ENCODE data around the gene MSRB2. TPM values are rescaled to one million over a fixed set of nuclear protein-coding genes. Genes with fewer than 3 reads are reported as not detected.

Gene MSRB2
- total and polyA plus RNA-seq, 2 of the 8 experiments (the other 6 are each of a cell fraction or from before 2014, with no cell fraction given), result 11.0 to 13.9 TPM

DNA sequence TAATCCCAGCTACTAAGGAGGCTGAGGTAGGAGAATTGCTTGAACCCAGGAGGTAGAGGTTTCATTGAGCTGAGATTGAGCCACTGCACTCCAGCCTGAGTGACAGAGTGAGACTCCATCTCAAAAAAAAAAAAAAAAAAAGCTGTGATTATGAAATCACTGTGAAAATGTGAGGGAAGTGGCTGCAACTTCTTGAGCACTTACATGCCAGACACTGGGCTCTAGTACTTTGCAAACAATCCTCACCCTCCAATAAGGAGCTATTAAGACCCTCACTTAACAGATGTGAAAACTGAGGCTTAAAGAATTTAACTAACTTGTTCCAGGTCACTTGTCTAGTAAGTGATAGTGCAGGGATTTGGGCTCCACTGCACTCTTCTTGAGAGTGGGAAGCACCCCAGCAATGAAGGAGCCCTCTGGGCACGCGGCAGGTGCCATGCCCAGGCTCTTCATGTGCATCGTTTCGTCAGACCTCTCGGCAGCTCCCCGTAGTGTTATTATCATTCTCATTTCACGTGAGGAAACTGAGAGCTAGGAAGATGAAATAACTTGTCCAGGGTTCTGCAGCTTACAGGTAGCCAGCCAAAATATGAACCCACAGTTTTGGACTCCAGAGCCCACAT, 19.0 kb downstream of the MSRB2 start:
- Histone ChIP-seq H2BK20ac (ENCODE audit: low read length) (no peak overlapping the region), H3K79me1 (ENCODE audit: low read depth, low read length) (no peaks in the 10 kb centered on the region), H3K4me1 (replicated peaks in 1 of 4; ENCODE audit: control insufficient read depth in 3 of 4, insufficient read depth in 4 of 4, low read length in 3 of 4) (peaks cover 0 to 5% (median under 1%) of the 10 kb centered on the region in 4 experiments; a peak in 2 of 7 replicates), H3K4me3 (ENCODE audit: extremely low read depth in 1 of 4, insufficient read depth in 2 of 4, low read depth in 3 of 4, low read length in 4 of 4) (no peak overlapping the region), H3K23ac (ENCODE audit: insufficient read length) (no peak overlapping the region), H3K36me3 (ENCODE audit: control insufficient read depth in 2 of 4, insufficient read depth in 4 of 4, low read length in 3 of 4) (0 out of 8 replicates have a peak, but pooled peaks cover 0 to 2% (median 0%) of the 10 kb centered on the region in 4 experiments), H3K27me3 (replicated peaks in 1 of 4; ENCODE audit: control insufficient read depth in 3 of 4, extremely low read depth in 1 of 4, insufficient read depth in 3 of 4, low read length in 3 of 4) (no peaks in the 10 kb centered on the region), H3K9me3 (ENCODE audit: insufficient read depth in 2 of 2, low read depth in 1 of 2, low read length in 1 of 2) (no peaks in the 10 kb centered on the region), H2BK12ac (ENCODE audit: low read depth, low read length) (no peak overlapping the region), H2AK5ac (ENCODE audit: low read depth, low read length) (no peak overlapping the region), H3K79me2 (ENCODE audit: control insufficient read depth in 1 of 2, insufficient read depth in 2 of 2, low read length in 2 of 2) (no peaks in the 10 kb centered on the region), H2BK5ac (ENCODE audit: low read depth, low read length) (no peak overlapping the region), H3K4me2 (ENCODE audit: insufficient read depth in 1 of 2, low read depth in 2 of 2, low read length in 2 of 2) (no peak overlapping the region), H2BK15ac (ENCODE audit: low read length) (no peak overlapping the region), H4K5ac (ENCODE audit: insufficient read length, low read depth, low read length) (no peak overlapping the region), H2BK120ac (replicated peaks; ENCODE audit: low read depth, low read length) (no peak overlapping the region), H4K20me1 (replicated peaks in 1 of 2; ENCODE audit: control insufficient read depth in 1 of 2, insufficient read depth in 2 of 2, low read length in 2 of 2) (no peaks in the 10 kb centered on the region), H3K18ac (ENCODE audit: extremely low read depth, low read length) (no peak overlapping the region), H2AFZ (ENCODE audit: low read length) (no peak overlapping the region), H4K91ac (replicated peaks; ENCODE audit: insufficient read length, low read length) (no peak overlapping the region), H3K27ac (ENCODE audit: low read depth, low read length) (no peak overlapping the region), H3K9ac (replicated peaks in 1 of 4; ENCODE audit: extremely low read depth in 1 of 4, low read depth in 3 of 4, low read length in 3 of 4) (no peak overlapping the region), H3K4ac (replicated peaks; ENCODE audit: insufficient read length, low read depth, low read length) (no peak overlapping the region), H3K14ac (ENCODE audit: insufficient read length) (no peak overlapping the region), H3K56ac (replicated peaks; ENCODE audit: insufficient read length, low read depth, low read length) (no peak overlapping the region), H4K8ac (ENCODE audit: extremely low read depth, insufficient read depth, low read length) (no peak overlapping the region), H3K23me2 (ENCODE audit: low read depth, low read length) (no peaks in the 10 kb centered on the region)
- FAIRE-seq (no peak), DNase-seq (ENCODE audit: low read depth in 1 of 2, low spot score in 2 of 2) (no peak)
- POLR2A ChIA-PET (ENCODE audit: partially characterized antibody), result interaction anchor here (0.6 kb wide), 2 partner anchors 29 to 638 kb away, joined by 3 to 4 read pairs; no protein-coding TSS in a partner anchor
- CTCF ChIA-PET (ENCODE audit: partially characterized antibody), result interaction anchor here (1.2 to 2.2 kb wide), 2 partner anchors 29 to 44 kb away, joined by 4 to 8 read pairs; no protein-coding TSS in a partner anchor
- WGBS, 2 experiments (ENCODE audit: extremely low coverage in 1 of 2, insufficient coverage in 1 of 2, insufficient read length in 1 of 2, insufficient replicate concordance in 2 of 2, low coverage in 1 of 2, low lambda C conversion rate in 2 of 2, missing lambda C conversion rate in 1 of 2), result 92% methylated on average over 7 of the region's 7 CpGs; no CpG with 5 or more reads in 1 of the 2 experiments
- TF ChIP-seq FOSL1 (IDR thresholded peaks at IDR 0.05; ENCODE audit: insufficient read depth, low read depth, low read length) (no peak), CTBP2 (IDR thresholded peaks at IDR 0.05; ENCODE audit: borderline replicate concordance, insufficient read depth, insufficient read length, low read length) (no peak), HDAC6 (IDR thresholded peaks at IDR 0.05; ENCODE audit: low read depth, low read length) (no peak), SUZ12 (IDR thresholded peaks at IDR 0.05; ENCODE audit: low read length) (no peak), SP2 (IDR thresholded peaks at IDR 0.05; ENCODE audit: low read length) (no peak)
- TF ChIP-seq, protein P1, sequence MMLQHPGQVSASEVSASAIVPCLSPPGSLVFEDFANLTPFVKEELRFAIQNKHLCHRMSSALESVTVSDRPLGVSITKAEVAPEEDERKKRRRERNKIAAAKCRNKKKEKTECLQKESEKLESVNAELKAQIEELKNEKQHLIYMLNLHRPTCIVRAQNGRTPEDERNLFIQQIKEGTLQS (IDR thresholded peaks at IDR 0.05; ENCODE audit: insufficient read depth, low read depth, low read length), result no peak
